ENCODE data around the gene RAB40AL.

DNA sequence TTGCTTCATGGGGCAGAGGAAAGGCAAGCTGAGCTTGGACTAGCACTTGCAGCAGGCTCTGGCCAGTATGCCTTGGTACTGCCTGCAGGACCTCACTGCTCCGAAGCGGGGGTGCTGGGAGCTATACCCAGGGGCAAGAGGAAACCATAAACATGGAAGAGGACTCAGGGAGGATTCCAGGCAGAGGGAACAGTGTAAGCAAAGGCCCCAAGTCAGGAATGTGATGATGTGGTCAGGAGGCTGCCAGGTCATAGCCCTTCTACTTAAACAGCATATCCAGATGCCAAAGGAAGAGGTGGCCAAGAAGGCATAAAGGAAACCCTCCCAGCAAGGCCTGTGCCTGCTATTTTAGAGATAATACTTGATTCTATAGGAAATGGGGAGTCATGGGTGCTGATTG lies 31.1 kb downstream of the RAB40AL start:
- no peak for TF ChIP-seq ZNF274 (IDR thresholded peaks at IDR 0.05; ENCODE audit: low read depth, low read length)
- no peak for TF ChIP-seq YY1 (IDR thresholded peaks at IDR 0.05; ENCODE audit: insufficient read depth, insufficient read length)
- no peak for TF ChIP-seq SUZ12 (IDR thresholded peaks at IDR 0.05; ENCODE audit: extremely low read depth, insufficient read depth, insufficient read length)
